Neural crest cell (in vitro differentiated cells): ENCODE measurements around the gene IL23R. TPM values are rescaled to one million over a fixed set of nuclear protein-coding genes. Genes with fewer than 3 reads are reported as not detected.

Source experiments
- DNase-seq: peaks from one replicate; pipeline ENCODE4 v3.0.0; 2021; ENCODE audit warnings: low read depth, mixed read lengths, low spot score
- H3K27ac Mint-ChIP-seq: one replicate; pipeline ENCODE4 v1.8.0; 2021; ENCODE audit warnings: mild to moderate bottlenecking, mixed read lengths; ENCODE audit not compliant: unreplicated experiment
- H3K27me3 Mint-ChIP-seq: 2 replicates; pipeline ENCODE4 v1.8.0; 2021; ENCODE audit warnings: low read depth, mild to moderate bottlenecking, mixed read lengths
- H3K36me3 Mint-ChIP-seq: 2 replicates; pipeline ENCODE4 v1.8.0; 2021; ENCODE audit warnings: low read depth, mild to moderate bottlenecking, mixed read lengths
- H3K4me1 Mint-ChIP-seq: 2 replicates; pipeline ENCODE4 v1.8.0; 2021; ENCODE audit warnings: mixed read lengths
- H3K4me3 Mint-ChIP-seq: one replicate; pipeline ENCODE4 v1.8.0; 2021; ENCODE audit warnings: mild to moderate bottlenecking, mixed read lengths
- H3K9me3 Mint-ChIP-seq: 2 replicates; pipeline ENCODE4 v1.8.0; 2021; ENCODE audit warnings: mixed read lengths
- CTCF ChIP-seq: fragments of 200-600 bp; sonication (generic); conservative IDR thresholded peaks from 2 replicates; pipeline ENCODE4 v1.5.0; 2021; ENCODE audit warnings: antibody characterized with exemption, mild to moderate bottlenecking
- total RNA-seq: library from RNA; stranded (reverse); gene quantifications from 2 replicates; pipeline ENCODE4 v1.2.1, GENCODE V29; 2021

IL23R gene
- total RNA-seq, 1 donor from 2014 or later: not detected

GRCh38 chr1:67224856-67225255, 58.6 kb downstream of the IL23R start:
- Mint-ChIP-seq H3K4me3 (no peak overlapping the region), H3K9me3 (peaks cover 5% of the 10 kb centered on the region), H3K36me3 (no peaks in the 10 kb centered on the region), H3K27me3 (no peaks in the 10 kb centered on the region), H3K4me1 (no peaks in the 10 kb centered on the region), H3K27ac (no peak overlapping the region)
- no peak for DNase-seq
- TF ChIP-seq CTCF: no peak

GRCh38 chr1:67226688-67227087, 60.4 kb downstream of the IL23R start:
- no peak for DNase-seq
- no peak for TF ChIP-seq CTCF
- no peaks in the 10 kb centered on the region for H3K36me3 Mint-ChIP-seq
- H3K4me1 Mint-ChIP-seq: no peaks in the 10 kb centered on the region
- peaks cover 5% of the 10 kb centered on the region for H3K9me3 Mint-ChIP-seq
- H3K27me3 Mint-ChIP-seq: no peaks in the 10 kb centered on the region
- H3K27ac Mint-ChIP-seq: no peak overlapping the region
- H3K4me3 Mint-ChIP-seq: no peak overlapping the region

DNA sequence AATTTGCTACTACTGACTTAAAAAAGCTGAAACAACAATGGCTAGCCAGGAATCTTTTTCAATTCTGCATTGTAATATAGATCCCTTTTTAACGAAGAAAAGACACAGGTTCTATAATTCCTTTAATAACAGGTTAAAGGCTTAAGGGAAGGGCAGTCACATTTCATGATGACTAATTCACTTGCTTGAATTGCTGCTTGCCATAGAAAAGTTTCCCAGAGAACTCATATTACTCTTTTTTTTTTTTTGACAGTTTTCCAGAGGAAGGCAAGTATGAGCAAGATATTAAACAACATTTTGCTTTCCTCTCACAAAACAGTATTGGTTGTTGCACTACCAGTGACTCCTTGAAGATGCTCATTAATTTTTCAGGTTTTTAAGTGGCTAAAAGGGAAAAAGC, 60.9 kb downstream of the IL23R start:
- H3K4me3 Mint-ChIP-seq: no peak overlapping the region
- no peaks in the 10 kb centered on the region for H3K36me3 Mint-ChIP-seq
- peaks cover 5% of the 10 kb centered on the region for H3K9me3 Mint-ChIP-seq
- no peak for DNase-seq
- H3K4me1 Mint-ChIP-seq: no peaks in the 10 kb centered on the region
- no peak overlapping the region for H3K27ac Mint-ChIP-seq
- no peak for TF ChIP-seq CTCF
- no peaks in the 10 kb centered on the region for H3K27me3 Mint-ChIP-seq

- no peak for DNase-seq
- TF ChIP-seq CTCF: no peak
- H3K4me1 Mint-ChIP-seq: no peaks in the 10 kb centered on the region
- H3K27me3 Mint-ChIP-seq: no peaks in the 10 kb centered on the region
- no peak overlapping the region for H3K27ac Mint-ChIP-seq
- no peaks in the 10 kb centered on the region for H3K36me3 Mint-ChIP-seq
- H3K9me3 Mint-ChIP-seq: peaks cover 5% of the 10 kb centered on the region
- H3K4me3 Mint-ChIP-seq: no peak overlapping the region
Observed at GRCh38 chr1:67228791-67229190, 62.5 kb downstream of the IL23R start.

DNA sequence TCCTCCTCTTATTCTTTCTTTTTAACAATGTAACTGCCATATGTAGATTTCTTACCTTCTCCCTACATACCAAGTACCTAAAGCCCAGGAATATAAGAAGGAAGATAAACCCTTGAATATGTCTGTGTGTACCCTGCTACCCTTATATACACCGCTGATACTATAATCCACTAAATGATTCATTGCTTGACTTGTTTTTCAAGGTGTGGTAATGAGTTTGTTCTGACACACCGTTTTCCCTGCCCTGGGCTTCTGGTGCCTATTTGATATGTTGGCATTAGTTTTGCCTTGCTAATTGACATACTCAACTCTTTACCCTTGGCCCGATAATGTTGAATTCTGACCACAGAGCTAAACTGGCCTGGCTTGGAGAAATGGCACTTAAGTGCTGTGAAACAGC, 64.3 kb downstream of the IL23R start:
- DNase-seq: no peak
- Mint-ChIP-seq H3K36me3 (no peaks in the 10 kb centered on the region), H3K9me3 (peaks cover 5% of the 10 kb centered on the region), H3K27ac (no peak overlapping the region), H3K27me3 (no peaks in the 10 kb centered on the region), H3K4me1 (no peaks in the 10 kb centered on the region), H3K4me3 (no peak overlapping the region)
- no peak for TF ChIP-seq CTCF

DNA sequence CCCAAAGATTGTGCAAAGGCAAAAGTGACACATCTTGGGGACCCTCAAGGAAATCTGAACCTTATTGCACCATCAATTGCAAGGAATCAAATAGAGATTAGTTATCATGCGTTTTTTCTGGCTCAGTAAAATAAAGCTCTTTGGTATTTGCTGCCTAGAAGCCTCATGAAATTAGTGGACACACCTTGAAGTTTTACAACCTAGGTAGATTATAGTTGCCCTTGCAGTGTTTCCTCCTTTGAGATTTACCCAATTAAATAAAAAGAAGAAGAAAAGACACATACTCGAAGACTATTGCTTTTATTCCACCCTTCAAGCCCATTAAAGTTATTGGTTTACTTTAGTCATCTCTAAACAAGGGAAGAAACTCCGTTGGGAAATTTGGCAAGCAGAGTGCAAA, 70.0 kb downstream of the IL23R start:
- no peak overlapping the region for H3K27ac Mint-ChIP-seq
- no peaks in the 10 kb centered on the region for H3K4me1 Mint-ChIP-seq
- TF ChIP-seq CTCF: no peak
- no peak overlapping the region for H3K4me3 Mint-ChIP-seq
- no peaks in the 10 kb centered on the region for H3K36me3 Mint-ChIP-seq
- no peaks in the 10 kb centered on the region for H3K27me3 Mint-ChIP-seq
- DNase-seq: no peak
- no peaks in the 10 kb centered on the region for H3K9me3 Mint-ChIP-seq
